VCaP (cell line): ENCODE measurements around the gene GLYATL1B.
"Not testable (repeated sequence)": the region's sequence is repeated elsewhere in the genome, so short reads cannot be mapped to it uniquely, and the experiment has no call there.

Experiments used
- H3K27ac ChIP-seq: fragments of 450-650 bp; 2 replicates; pipeline ENCODE4 v1.5.1; 2017
- CTCF ChIP-seq: fragments of 450-650 bp; conservative IDR thresholded peaks from 2 replicates; pipeline ENCODE4 v1.5.1; 2017; ENCODE audit warnings: mild to moderate bottlenecking, moderate library complexity

GLYATL1B gene

GRCh38 chr11:59069087-59069486, 17.0 kb upstream of the GLYATL1B start:
- TF ChIP-seq CTCF: no peak
- H3K27ac ChIP-seq: no peak overlapping the region

- no peak overlapping the region for H3K27ac ChIP-seq
- TF ChIP-seq CTCF: no peak
Observed at GRCh38 chr11:59076876-59077571, 9.1 kb upstream of the GLYATL1B start.

GRCh38 chr11:59078435-59078834, 7.7 kb upstream of the GLYATL1B start:
- H3K27ac ChIP-seq: no peak overlapping the region
- TF ChIP-seq CTCF: no peak

- no peak for TF ChIP-seq CTCF
- H3K27ac ChIP-seq: no peak overlapping the region
Observed at GRCh38 chr11:59079086-59079485, 7.0 kb upstream of the GLYATL1B start.

GRCh38 chr11:59080421-59080820, 5.7 kb upstream of the GLYATL1B start:
- H3K27ac ChIP-seq: not testable (repeated sequence)

GRCh38 chr11:59081430-59082020, 4.6 kb upstream of the GLYATL1B start:
- H3K27ac ChIP-seq: not testable (repeated sequence)

- no peak overlapping the region for H3K27ac ChIP-seq
- TF ChIP-seq CTCF: no peak
Observed at GRCh38 chr11:59088162-59088561, 2.1 kb downstream of the GLYATL1B start.

- H3K27ac ChIP-seq: not testable (repeated sequence)
Observed at GRCh38 chr11:59093576-59093975, 7.5 kb downstream of the GLYATL1B start.

- H3K27ac ChIP-seq: not testable (repeated sequence)
Observed at GRCh38 chr11:59095225-59095624, 9.1 kb downstream of the GLYATL1B start.

- not testable (repeated sequence) for H3K27ac ChIP-seq
Observed at GRCh38 chr11:59095972-59096575, 10.0 kb downstream of the GLYATL1B start.
